GM18907 (cell line): ENCODE results near the gene NFIA.

Experiments used
- ATAC-seq: cut with Tn5 transposase; IDR thresholded peaks from one replicate; pipeline ENCODE4 v1.9.1; 2021; ENCODE audit warnings: mild to moderate bottlenecking, moderate library complexity; ENCODE audit not compliant: unreplicated experiment

Gene NFIA

GRCh38 chr1:61352845-61353435 is 270.6 kb downstream of the NFIA start:
- no peak for ATAC-seq

- no peak for ATAC-seq
Measured at GRCh38 chr1:61353797-61354406, 271.5 kb downstream of the NFIA start.

GRCh38 chr1:61356016-61356415 is 273.7 kb downstream of the NFIA start:
- no peak for ATAC-seq

- no peak for ATAC-seq
Measured at GRCh38 chr1:61356995-61357394, 274.6 kb downstream of the NFIA start.

GRCh38 chr1:61357539-61357938 is 275.2 kb downstream of the NFIA start:
- no peak for ATAC-seq

- no peak for ATAC-seq
Measured at GRCh38 chr1:61358770-61359455, 276.6 kb downstream of the NFIA start.

- ATAC-seq: no peak
Measured at GRCh38 chr1:61361931-61362330, 279.6 kb downstream of the NFIA start.

- ATAC-seq: no peak
Measured at GRCh38 chr1:61362351-61362750, 280.0 kb downstream of the NFIA start.

GRCh38 chr1:61368366-61368765 is 286.0 kb downstream of the NFIA start:
- ATAC-seq: no peak

GRCh38 chr1:61368876-61369275 is 286.5 kb downstream of the NFIA start:
- no peak for ATAC-seq

- no peak for ATAC-seq
Measured at GRCh38 chr1:61370177-61370912, 288.0 kb downstream of the NFIA start.

GRCh38 chr1:61370913-61371279 is 288.5 kb downstream of the NFIA start:
- no peak for ATAC-seq

GRCh38 chr1:61372944-61373343 is 290.6 kb downstream of the NFIA start:
- ATAC-seq: no peak

- ATAC-seq: no peak
Measured at GRCh38 chr1:61374156-61374555, 291.8 kb downstream of the NFIA start.

GRCh38 chr1:61375082-61375880 is 292.9 kb downstream of the NFIA start:
- ATAC-seq: no peak

- no peak for ATAC-seq
Measured at GRCh38 chr1:61376151-61376550, 293.8 kb downstream of the NFIA start.

- ATAC-seq: no peak
Measured at GRCh38 chr1:61377242-61377958, 295.0 kb downstream of the NFIA start.

GRCh38 chr1:61378494-61379180 is 296.3 kb downstream of the NFIA start:
- no peak for ATAC-seq

GRCh38 chr1:61379693-61380092 is 297.3 kb downstream of the NFIA start:
- no peak for ATAC-seq

- no peak for ATAC-seq
Measured at GRCh38 chr1:61380561-61380960, 298.2 kb downstream of the NFIA start.
